Gastroesophageal sphincter (tissue), 3 donors: ENCODE results near the gene CDKAL1.

Experiments
- CTCF ChIP-seq, 4 experiments: fragments of 200-600 bp in 2 of 4; fragments of 450-650 bp in 2 of 4; sonication (generic) in 1 of 4; IDR thresholded peaks; one replicate each; pipeline ENCODE4 v1.5.1; 2017 to 2019; ENCODE audit warnings: antibody characterized with exemption in 4 of 4, mild to moderate bottlenecking in 2 of 4, moderate library complexity in 2 of 4
- POLR2A ChIP-seq, 2 donors: fragments of 450-650 bp; IDR thresholded peaks; one replicate each; pipeline ENCODE4 v1.6.1; 2017; ENCODE audit warnings: antibody characterized with exemption in 2 of 2, mild to moderate bottlenecking in 2 of 2, moderate library complexity in 1 of 2
- POLR2AphosphoS5 ChIP-seq: sonication (generic); formaldehyde crosslinking; IDR thresholded peaks from one replicate; pipeline ENCODE4 v1.6.1; 2017; ENCODE audit warnings: antibody characterized with exemption

GRCh38 chr6:21067521-21067920 lies 533.3 kb downstream of the CDKAL1 start:
- TF ChIP-seq CTCF (IDR thresholded peaks at IDR 0.05) (no peak), POLR2AphosphoS5 (no peak), POLR2A (IDR thresholded peaks at IDR 0.05) (no peak)
